Measurements from ENCODE around the gene BBLN. TPM values are rescaled to one million over a fixed set of nuclear protein-coding genes. Genes with fewer than 3 reads are reported as not detected.
"Not testable (repeated sequence)": the region's sequence is repeated elsewhere in the genome, so short reads cannot be mapped to it uniquely, and the experiment has no call there.

Gene BBLN
- total RNA-seq, 1 experiment from 2014 or later, result 74.9 TPM

DNA sequence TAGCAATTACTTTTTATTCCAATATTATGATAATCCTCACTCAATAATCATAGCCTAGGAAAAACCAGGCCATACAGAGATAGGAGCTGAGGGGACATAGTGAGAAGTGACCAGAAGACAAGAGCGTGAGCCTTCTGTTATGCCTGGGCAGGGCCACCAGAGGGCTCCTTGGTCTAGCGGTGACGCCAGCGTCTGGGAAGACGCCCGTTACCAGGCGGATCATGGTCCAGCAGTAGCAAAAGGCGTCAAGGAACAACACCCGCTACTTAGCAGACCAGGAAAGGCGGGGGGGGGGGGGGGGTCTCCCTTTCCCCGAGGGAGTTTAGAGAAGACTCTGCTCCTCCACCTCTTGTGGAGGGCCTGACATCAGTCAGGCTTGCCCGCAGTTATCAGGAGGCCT, 21.4 kb downstream of the BBLN start:
- H3K4ac ChIP-seq (ENCODE audit: low read depth, low read length); H3K9me3 Mint-ChIP-seq; H3K4me3 Mint-ChIP-seq; H3K79me1 ChIP-seq (ENCODE audit: insufficient read depth, low read depth, low read length, poor library complexity, severe bottlenecking); H3K4me2 ChIP-seq (ENCODE audit: insufficient read depth, insufficient read length, low read length); H2BK120ac ChIP-seq (ENCODE audit: low read depth, low read length, poor library complexity, severe bottlenecking); H3K18ac ChIP-seq (ENCODE audit: insufficient read length, low read depth, low read length); H3K9me3 ChIP-seq (ENCODE audit: control insufficient read depth, low read depth, low read length); H3K56ac ChIP-seq (ENCODE audit: insufficient read length, low read depth, low read length); H3K79me2 ChIP-seq (ENCODE audit: insufficient read depth, low read length); H4K8ac ChIP-seq (replicated peaks; ENCODE audit: insufficient read length, low read depth, low read length); H3K14ac ChIP-seq (ENCODE audit: insufficient read depth, low read length); H2BK12ac ChIP-seq (ENCODE audit: insufficient read length, low read depth, low read length); H4K91ac ChIP-seq (ENCODE audit: insufficient read length, low read depth, low read length); H3K27me3 Mint-ChIP-seq (ENCODE audit: low read depth); H3T11ph ChIP-seq (ENCODE audit: low read length); H2AK5ac ChIP-seq (ENCODE audit: insufficient read length, low read length); H4K20me1 ChIP-seq (ENCODE audit: control insufficient read depth, insufficient read depth, insufficient read length); H3K23me2 ChIP-seq (ENCODE audit: insufficient read length, low read depth, low read length, poor library complexity, severe bottlenecking); H3K27me3 ChIP-seq (ENCODE audit: insufficient read depth, low read length); H3K27ac Mint-ChIP-seq; H2BK15ac ChIP-seq (ENCODE audit: low read depth, low read length); H2BK20ac ChIP-seq (ENCODE audit: low read depth, low read length, poor library complexity, severe bottlenecking); H2AFZ ChIP-seq (ENCODE audit: low read length); H3K9ac ChIP-seq (ENCODE audit: extremely low read depth, insufficient read length, low read length); H3K4me1 ChIP-seq (ENCODE audit: insufficient read depth, low read length); H3K23ac ChIP-seq (ENCODE audit: insufficient read length, low read depth, low read length); H4K5ac ChIP-seq (ENCODE audit: insufficient read length, low read depth, low read length); H2BK5ac ChIP-seq (ENCODE audit: insufficient read length, low read length); H3K4me1 Mint-ChIP-seq; H3K27ac ChIP-seq (ENCODE audit: insufficient read length, low read depth, low read length): not testable (repeated sequence)
- H3K36me3 Mint-ChIP-seq (ENCODE audit: insufficient read depth in 1 of 3, low read depth in 3 of 3), result peaks cover 49 to 71% (median 64%) of the 10 kb centered on the region in 3 experiments
- peak; percentile 77 for DNase-seq
- no CpG with 5 or more reads among the region's 12 CpGs for WGBS (ENCODE audit: extremely low coverage, insufficient read length, low lambda C conversion rate)
- peak; percentile 67 for TF ChIP-seq CTCF (conservative IDR thresholded peaks at IDR 0.05)
